Measurements from ENCODE around the gene TMEM132D.

GRCh38 chr12:129305851-129306250, 598.0 kb downstream of the TMEM132D start:
- TF ChIP-seq CTCF (IDR thresholded peaks at IDR 0.05; ENCODE audit: poor library complexity): no peak
- TF ChIP-seq EZH2 (IDR thresholded peaks at IDR 0.05; ENCODE audit: borderline replicate concordance): no peak
